LNCaP clone FGC (cell line): ENCODE measurements around the gene AKAP11.

Source experiments
- DNase-seq: peaks from one replicate; pipeline ENCODE4 v3.0.0-alpha.2; 2011; ENCODE audit warnings: low read depth
- H3K4me3 ChIP-seq: 2 replicates; pipeline ENCODE4 v1.5.1; 2011; ENCODE audit warnings: mild to moderate bottlenecking, low read depth, low read length, control low read depth
- TF ChIP-seq, protein P1 (sequence below): IDR thresholded peaks from 2 replicates; pipeline ENCODE4 v1.5.1; 2012; ENCODE audit warnings: mild to moderate bottlenecking; ENCODE audit not compliant: control insufficient read depth, insufficient read depth; ENCODE audit errors: extremely low read depth

Gene AKAP11

DNA sequence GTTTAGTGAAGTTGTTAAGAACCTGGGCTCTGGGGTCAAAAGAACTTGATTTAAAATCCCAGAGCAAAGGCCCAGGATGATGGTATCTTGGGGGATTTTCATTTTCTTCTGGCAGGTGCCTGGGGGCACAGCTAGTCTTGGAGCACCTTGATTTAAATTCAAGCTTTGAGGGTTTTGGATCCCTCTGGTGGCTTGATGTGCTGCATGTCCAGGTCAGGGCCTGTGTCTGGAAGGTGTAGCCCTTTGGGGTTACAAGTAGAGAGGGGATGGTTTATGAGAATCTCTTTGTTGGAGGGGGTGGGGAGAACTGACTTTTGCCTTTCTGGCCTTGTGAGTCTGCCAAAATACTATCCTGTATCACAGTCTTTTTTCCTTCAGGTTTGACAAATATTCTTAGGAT, 55.8 kb downstream of the AKAP11 start:
- no peak overlapping the region for H3K4me3 ChIP-seq
- TF ChIP-seq, protein P1, sequence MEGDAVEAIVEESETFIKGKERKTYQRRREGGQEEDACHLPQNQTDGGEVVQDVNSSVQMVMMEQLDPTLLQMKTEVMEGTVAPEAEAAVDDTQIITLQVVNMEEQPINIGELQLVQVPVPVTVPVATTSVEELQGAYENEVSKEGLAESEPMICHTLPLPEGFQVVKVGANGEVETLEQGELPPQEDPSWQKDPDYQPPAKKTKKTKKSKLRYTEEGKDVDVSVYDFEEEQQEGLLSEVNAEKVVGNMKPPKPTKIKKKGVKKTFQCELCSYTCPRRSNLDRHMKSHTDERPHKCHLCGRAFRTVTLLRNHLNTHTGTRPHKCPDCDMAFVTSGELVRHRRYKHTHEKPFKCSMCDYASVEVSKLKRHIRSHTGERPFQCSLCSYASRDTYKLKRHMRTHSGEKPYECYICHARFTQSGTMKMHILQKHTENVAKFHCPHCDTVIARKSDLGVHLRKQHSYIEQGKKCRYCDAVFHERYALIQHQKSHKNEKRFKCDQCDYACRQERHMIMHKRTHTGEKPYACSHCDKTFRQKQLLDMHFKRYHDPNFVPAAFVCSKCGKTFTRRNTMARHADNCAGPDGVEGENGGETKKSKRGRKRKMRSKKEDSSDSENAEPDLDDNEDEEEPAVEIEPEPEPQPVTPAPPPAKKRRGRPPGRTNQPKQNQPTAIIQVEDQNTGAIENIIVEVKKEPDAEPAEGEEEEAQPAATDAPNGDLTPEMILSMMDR: no peak
- DNase-seq: no peak

DNA sequence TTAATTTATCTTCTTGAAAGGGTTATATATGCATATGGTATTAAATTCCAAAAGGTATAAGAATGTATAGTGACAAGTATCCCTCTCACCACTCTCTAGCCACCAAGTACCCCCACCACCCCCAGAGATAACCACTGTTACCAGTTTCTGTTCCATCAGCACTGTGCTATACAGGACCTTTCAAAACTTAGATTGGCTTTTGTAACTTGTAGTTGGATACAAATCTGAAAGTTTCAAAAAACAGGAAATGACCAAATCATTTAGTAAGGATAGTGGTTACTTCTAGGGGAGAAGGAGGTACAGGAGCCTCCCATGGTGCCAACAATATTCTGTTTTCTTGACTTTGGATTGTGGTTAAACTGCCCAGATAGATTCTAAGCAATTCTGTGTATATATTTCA, 56.7 kb downstream of the AKAP11 start:
- TF ChIP-seq, protein P1: no peak
- DNase-seq: no peak
- H3K4me3 ChIP-seq: no peak overlapping the region

DNA sequence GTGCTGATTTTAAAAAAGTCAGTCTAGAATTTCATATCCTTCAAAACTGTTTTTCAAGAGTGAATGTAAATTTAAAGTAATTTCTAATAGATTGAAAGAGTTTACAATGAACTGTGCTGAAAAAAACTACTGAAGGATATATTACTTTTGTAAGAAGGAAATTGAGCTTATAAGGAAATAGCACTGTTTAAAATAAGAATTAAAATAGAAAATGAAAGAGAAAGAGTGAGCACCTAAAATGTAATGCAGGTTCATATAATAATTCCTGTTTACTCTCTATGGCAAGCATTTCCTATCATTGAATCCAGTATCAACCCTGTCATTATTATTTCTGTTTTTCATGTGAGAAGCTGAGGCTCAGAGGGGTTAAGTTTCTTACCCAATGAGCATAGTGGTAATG, 57.3 kb downstream of the AKAP11 start:
- TF ChIP-seq, protein P1: no peak
- DNase-seq: no peak
- no peak overlapping the region for H3K4me3 ChIP-seq

DNA sequence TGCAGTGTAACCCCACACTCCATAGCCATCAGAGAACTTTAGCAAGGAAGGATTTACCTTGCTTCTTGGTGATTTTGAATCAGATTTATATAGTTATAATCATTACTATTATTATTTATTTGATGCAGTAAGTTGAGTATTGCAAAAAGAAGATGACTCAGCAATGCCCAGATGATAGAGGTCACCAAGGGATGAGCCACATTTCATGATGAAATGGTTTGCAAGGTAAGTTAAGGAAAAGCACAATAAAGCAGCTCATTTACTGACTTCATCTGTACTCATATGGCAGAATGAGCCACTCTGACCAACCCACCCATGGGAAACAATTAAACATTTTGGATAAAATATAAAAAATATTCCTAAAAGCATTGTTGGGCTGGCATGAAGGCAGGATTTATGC, 59.1 kb downstream of the AKAP11 start:
- no peak for DNase-seq
- TF ChIP-seq, protein P1: no peak
- no peak overlapping the region for H3K4me3 ChIP-seq

DNA sequence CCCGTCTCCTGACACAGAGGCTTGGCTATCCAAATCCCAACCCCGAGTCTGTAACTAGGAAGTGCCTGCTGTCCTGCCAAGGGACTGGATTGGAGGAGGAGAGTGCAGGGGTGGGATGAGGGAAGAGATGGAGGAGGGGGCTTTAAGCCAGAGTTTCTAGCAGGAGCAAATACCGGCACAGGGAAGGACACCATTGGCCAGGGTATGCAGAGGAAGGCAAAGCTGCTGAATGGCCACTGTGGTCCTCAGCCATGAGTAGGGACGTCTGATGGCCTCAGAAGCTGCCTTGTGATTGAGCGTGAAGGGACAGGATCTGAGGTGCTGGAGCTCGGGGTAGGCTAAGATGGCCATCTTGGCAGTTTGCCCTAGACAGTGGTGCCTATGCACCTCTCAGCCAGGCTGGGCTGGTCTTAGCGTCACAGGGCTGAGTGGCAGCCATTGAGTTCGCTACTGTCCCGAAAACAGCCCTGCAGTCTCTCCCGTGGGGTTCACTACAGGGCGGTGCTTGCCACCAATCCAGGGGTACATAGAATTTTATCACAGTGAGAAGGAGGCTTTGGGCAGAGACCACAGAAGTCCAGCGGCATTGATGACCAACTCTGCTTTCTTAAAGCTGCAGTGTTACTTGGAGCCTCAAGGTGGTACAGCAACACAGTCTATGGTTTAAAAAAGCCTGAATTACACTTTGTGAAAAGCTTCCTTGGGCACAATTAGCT, 61.8 kb downstream of the AKAP11 start:
- no peak overlapping the region for H3K4me3 ChIP-seq
- TF ChIP-seq, protein P1: peak; percentile 81
- peak; percentile 21 for DNase-seq

DNA sequence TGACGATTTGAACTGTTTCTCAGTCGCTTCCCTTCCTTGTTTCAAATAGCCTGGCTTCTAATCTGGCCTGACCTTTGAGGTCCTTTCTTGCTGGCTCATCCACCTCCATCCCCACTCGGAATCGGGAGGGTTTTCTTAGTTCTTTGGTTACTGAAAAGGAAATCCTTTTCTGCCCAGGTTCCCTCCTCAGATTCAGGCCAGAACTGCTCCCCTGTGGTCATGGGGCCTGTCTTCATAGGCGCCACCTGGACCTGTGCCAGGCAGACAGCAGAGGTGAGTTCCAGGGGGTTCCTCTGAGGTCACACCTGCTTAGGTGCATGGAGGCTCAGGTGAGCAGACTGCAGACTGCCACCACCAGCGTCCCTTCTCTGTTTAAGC, 62.4 kb downstream of the AKAP11 start:
- H3K4me3 ChIP-seq: no peak overlapping the region
- TF ChIP-seq, protein P1: no peak
- no peak for DNase-seq
